ENCODE measurements around the gene ALDOC. TPM values are rescaled to one million over a fixed set of nuclear protein-coding genes. Genes with fewer than 3 reads are reported as not detected.

ALDOC gene
- total RNA-seq, 1 donor from 2014 or later: 38.6 TPM

GRCh38 chr17:28597606-28598383 lies 21.1 kb upstream of the ALDOC start:
- H3K36me3 ChIP-seq: peaks cover 21% of the 10 kb centered on the region
- H3K27ac Mint-ChIP-seq: peak overlapping the region; percentile 99
- no peaks in the 10 kb centered on the region for H3K27me3 Mint-ChIP-seq (ENCODE audit: insufficient read depth, low read depth)
- no peaks in the 10 kb centered on the region for H3K9me3 ChIP-seq (ENCODE audit: low read depth)
- H3K27ac ChIP-seq: no peak overlapping the region
- DNase-seq (ENCODE audit: low spot score): no peak
- peaks cover 11% of the 10 kb centered on the region for H3K27me3 ChIP-seq
- H2AFZ ChIP-seq (replicated peaks): no peak overlapping the region
- peaks cover 15% of the 10 kb centered on the region for H3K36me3 Mint-ChIP-seq
- H3K79me2 ChIP-seq (ENCODE audit: low read depth): peaks cover 60% of the 10 kb centered on the region
- peaks cover 28% of the 10 kb centered on the region for H4K20me1 ChIP-seq (ENCODE audit: low read depth)
- H3K9ac ChIP-seq: peak overlapping the region; percentile 79
- no peaks in the 10 kb centered on the region for H3K9me3 Mint-ChIP-seq
- H3K4me2 ChIP-seq: peak overlapping the region; percentile 99
- H3K4me3 ChIP-seq: peak overlapping the region; percentile 99
- H3K4me3 Mint-ChIP-seq: peak overlapping the region; percentile 98
- TF ChIP-seq EZH2phosphoT487 (IDR thresholded peaks at IDR 0.05): no peak
- no peak for TF ChIP-seq EZH2 (IDR thresholded peaks at IDR 0.05)
- TF ChIP-seq CTCF (IDR thresholded peaks at IDR 0.05): no peak
- peaks cover 23% of the 10 kb centered on the region for H3F3A ChIP-seq (ENCODE audit: low read depth)
- H3K4me1 Mint-ChIP-seq: peaks cover 23% of the 10 kb centered on the region
- peaks cover 15% of the 10 kb centered on the region for H3K4me1 ChIP-seq

GRCh38 chr17:28592260-28592659 lies 15.6 kb upstream of the ALDOC start:
- Histone ChIP-seq H3K4me2 (no peak overlapping the region), H3K36me3 (peaks cover 30% of the 10 kb centered on the region), H3K4me1 (no peaks in the 10 kb centered on the region), H3K9ac (no peak overlapping the region), H3K9me3 (ENCODE audit: low read depth) (no peaks in the 10 kb centered on the region), H3K27ac (no peak overlapping the region), H3K27me3 (no peaks in the 10 kb centered on the region), H3K79me2 (ENCODE audit: low read depth) (peaks cover 74% of the 10 kb centered on the region), H2AFZ (replicated peaks) (no peak overlapping the region), H3F3A (ENCODE audit: low read depth) (no peaks in the 10 kb centered on the region), H4K20me1 (ENCODE audit: low read depth) (peaks cover 58% of the 10 kb centered on the region), H3K4me3 (no peak overlapping the region)
- Mint-ChIP-seq H3K9me3 (no peaks in the 10 kb centered on the region), H3K4me3 (peak overlapping the region; percentile 48), H3K27ac (no peak overlapping the region), H3K27me3 (ENCODE audit: insufficient read depth, low read depth) (no peaks in the 10 kb centered on the region), H3K4me1 (peaks cover 1% of the 10 kb centered on the region), H3K36me3 (peaks cover 33% of the 10 kb centered on the region)
- DNase-seq (ENCODE audit: low spot score): no peak
- TF ChIP-seq EZH2 (IDR thresholded peaks at IDR 0.05): no peak
- no peak for TF ChIP-seq CTCF (IDR thresholded peaks at IDR 0.05)
- TF ChIP-seq EZH2phosphoT487 (IDR thresholded peaks at IDR 0.05): no peak

GRCh38 chr17:28585851-28586250 lies 9.2 kb upstream of the ALDOC start:
- H3K27ac Mint-ChIP-seq: no peak overlapping the region
- Histone ChIP-seq H3F3A (ENCODE audit: low read depth) (peaks cover under 1% of the 10 kb centered on the region), H2AFZ (replicated peaks) (no peak overlapping the region), H4K20me1 (ENCODE audit: low read depth) (peaks cover 28% of the 10 kb centered on the region), H3K9ac (no peak overlapping the region), H3K9me3 (ENCODE audit: low read depth) (no peaks in the 10 kb centered on the region), H3K36me3 (peaks cover 29% of the 10 kb centered on the region), H3K27ac (no peak overlapping the region), H3K79me2 (ENCODE audit: low read depth) (peaks cover 19% of the 10 kb centered on the region), H3K4me3 (no peak overlapping the region), H3K27me3 (no peaks in the 10 kb centered on the region), H3K4me1 (no peaks in the 10 kb centered on the region), H3K4me2 (no peak overlapping the region)
- H3K9me3 Mint-ChIP-seq: no peaks in the 10 kb centered on the region
- TF ChIP-seq EZH2phosphoT487 (IDR thresholded peaks at IDR 0.05) (no peak), CTCF (IDR thresholded peaks at IDR 0.05) (no peak), EZH2 (IDR thresholded peaks at IDR 0.05) (no peak)
- no peak for DNase-seq (ENCODE audit: low spot score)
- H3K36me3 Mint-ChIP-seq: peaks cover 24% of the 10 kb centered on the region
- H3K4me1 Mint-ChIP-seq: no peaks in the 10 kb centered on the region
- no peaks in the 10 kb centered on the region for H3K27me3 Mint-ChIP-seq (ENCODE audit: insufficient read depth, low read depth)
- no peak overlapping the region for H3K4me3 Mint-ChIP-seq
